Keratinocyte (primary cell): ENCODE data around the gene TPCN1. TPM values are rescaled to one million over a fixed set of nuclear protein-coding genes. Genes with fewer than 3 reads are reported as not detected.

Source experiments
- DNase-seq: peaks from one replicate; pipeline ENCODE4 v3.0.0-alpha.2; 2011; ENCODE audit warnings: low read depth, missing footprints, low spot score
- FAIRE-seq: peaks from 2 replicates; lab custom pipeline; 2011; peaks lifted over from hg19 to GRCh38; lab: Jason Lieb, UNC
- H2AFZ ChIP-seq: 2 replicates; pipeline ENCODE4 v1.6.0; 2012; ENCODE audit warnings: low read length, control low read depth, inconsistent platforms; ENCODE audit not compliant: control insufficient read depth
- H3K27ac ChIP-seq: 2 replicates; pipeline ENCODE4 v1.5.1; 2011; ENCODE audit warnings: low read length; ENCODE audit not compliant: control insufficient read depth, insufficient read depth
- H3K27me3 ChIP-seq: 3 replicates; pipeline ENCODE4 v1.6.0; 2011; ENCODE audit warnings: low read length; ENCODE audit not compliant: control insufficient read depth, insufficient read depth; ENCODE audit errors: extremely low read depth
- H3K36me3 ChIP-seq, 2 experiments: 2 replicates in 1 of 2; 3 replicates in 1 of 2; pipeline ENCODE4 v1.5.1; 2011; ENCODE audit warnings: low read length in 2 of 2, mild to moderate bottlenecking in 1 of 2; ENCODE audit not compliant: control insufficient read depth in 2 of 2, insufficient read depth in 2 of 2; ENCODE audit errors: extremely low read depth in 1 of 2
- H3K4me1 ChIP-seq: 3 replicates; pipeline ENCODE4 v1.5.1; 2011; ENCODE audit warnings: low read length; ENCODE audit not compliant: control insufficient read depth, insufficient read depth; ENCODE audit errors: extremely low read depth
- H3K4me2 ChIP-seq: 3 replicates; pipeline ENCODE4 v1.6.0; 2011; ENCODE audit warnings: low read depth, low read length; ENCODE audit not compliant: control insufficient read depth, insufficient read depth; ENCODE audit errors: extremely low read depth
- H3K4me3 ChIP-seq, 3 experiments: fragments of 200-600 bp in 1 of 3; sonication (generic) in 1 of 3; 2 replicates in 2 of 3; 3 replicates in 1 of 3; pipeline ENCODE4 v1.5.1; 2011 to 2016; ENCODE audit warnings: low read length in 3 of 3, mild to moderate bottlenecking in 3 of 3, control low read depth in 2 of 3, inconsistent platforms in 1 of 3, low read depth in 1 of 3, mixed read lengths in 1 of 3, mixed run types in 1 of 3, moderate library complexity in 1 of 3; ENCODE audit not compliant: control insufficient read depth in 2 of 3, insufficient read depth in 2 of 3; ENCODE audit errors: extremely low read depth in 1 of 3
- H3K79me2 ChIP-seq: 2 replicates; pipeline ENCODE4 v1.6.0; 2012; ENCODE audit warnings: low read length; ENCODE audit not compliant: control insufficient read depth, insufficient read depth
- H3K9ac ChIP-seq: 3 replicates; pipeline ENCODE4 v1.6.0; 2011; ENCODE audit warnings: low read length; ENCODE audit not compliant: control insufficient read depth, insufficient read depth; ENCODE audit errors: extremely low read depth
- H3K9me1 ChIP-seq: 3 replicates; pipeline ENCODE4 v1.6.0; 2011; ENCODE audit warnings: low read length; ENCODE audit not compliant: control insufficient read depth, insufficient read depth; ENCODE audit errors: extremely low read depth
- H3K9me3 ChIP-seq: 2 replicates; pipeline ENCODE4 v1.5.1; 2012; ENCODE audit warnings: low read depth, low read length; ENCODE audit not compliant: control insufficient read depth
- H4K20me1 ChIP-seq: 3 replicates; pipeline ENCODE4 v1.6.0; 2011; ENCODE audit warnings: low read length; ENCODE audit not compliant: control insufficient read depth, insufficient read depth; ENCODE audit errors: extremely low read depth
- EZH2 ChIP-seq: IDR thresholded peaks from one replicate; pipeline ENCODE4 v1.6.1; 2012; ENCODE audit warnings: inconsistent platforms, mild to moderate bottlenecking, low read length, moderate library complexity
- dilution Hi-C: fragments of 300-500 bp; cut with MboI; formaldehyde crosslinking; loops from one replicate; pipeline ENCODE4 v1.7.0; 2020; ENCODE audit warnings: low sequenced_read_pairs; ENCODE audit not compliant: extremely low pct_ligation_motif_present
- polyA plus RNA-seq, 5 experiments: library from polyadenylated mRNA; depleted of rRNA in 3 of 5; stranded (reverse) in 3 of 5; stranded (forward) in 1 of 5; unstranded in 1 of 5; fragments of >200 nt; gene quantifications; 1 replicate in 1 of 5; 2 replicates in 3 of 5; 3 replicates in 1 of 5; pipeline versions ENCODE4 v1.2.1 to v1.2.3, GENCODE V29; 2011 to 2012; ENCODE audit warnings: missing spikeins in 2 of 5, low read depth in 1 of 5, low replicate concordance in 1 of 5
- TF ChIP-seq, protein P1 (sequence below), 3 experiments: IDR thresholded peaks in 1 of 3; conservative IDR thresholded peaks in 1 of 3; optimal IDR thresholded peaks in 1 of 3; 2 replicates in 2 of 3; 3 replicates in 1 of 3; pipeline versions ENCODE3 to v1.5.1; 2011; ENCODE audit warnings: low read length in 3 of 3, mild to moderate bottlenecking in 3 of 3, moderate library complexity in 2 of 3, control low read depth in 1 of 3, inconsistent platforms in 1 of 3; ENCODE audit not compliant: insufficient read depth in 2 of 3; ENCODE audit errors: extremely low read depth in 1 of 3

The TPCN1 gene
- polyA plus RNA-seq, 1 donor (not counting 4 experiments of a cell fraction or from before 2014, with no cell fraction given) = 6.8 TPM

DNA sequence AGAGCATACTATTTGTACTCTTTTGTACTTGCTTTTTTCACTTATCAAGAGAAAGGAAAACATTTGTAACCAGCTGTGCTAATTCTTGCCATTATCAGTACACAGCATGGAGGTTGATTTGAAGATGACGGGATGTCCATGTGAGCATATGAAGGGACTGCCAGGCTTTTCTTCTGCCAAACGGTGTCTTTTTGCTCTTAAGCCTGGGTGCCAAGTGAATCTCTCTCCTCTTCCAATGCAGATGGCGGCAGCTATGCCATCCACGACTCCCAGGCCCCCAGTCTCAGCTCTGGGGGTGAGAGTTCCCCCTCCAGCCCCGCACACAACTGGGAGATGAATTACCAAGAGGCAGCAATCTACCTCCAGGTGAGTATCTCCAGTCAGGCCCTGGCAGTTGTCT lies 38.9 kb downstream of the TPCN1 start:
- Histone ChIP-seq H3K9me1 (no peaks in the 10 kb centered on the region), H3K27ac (no peak overlapping the region)

DNA sequence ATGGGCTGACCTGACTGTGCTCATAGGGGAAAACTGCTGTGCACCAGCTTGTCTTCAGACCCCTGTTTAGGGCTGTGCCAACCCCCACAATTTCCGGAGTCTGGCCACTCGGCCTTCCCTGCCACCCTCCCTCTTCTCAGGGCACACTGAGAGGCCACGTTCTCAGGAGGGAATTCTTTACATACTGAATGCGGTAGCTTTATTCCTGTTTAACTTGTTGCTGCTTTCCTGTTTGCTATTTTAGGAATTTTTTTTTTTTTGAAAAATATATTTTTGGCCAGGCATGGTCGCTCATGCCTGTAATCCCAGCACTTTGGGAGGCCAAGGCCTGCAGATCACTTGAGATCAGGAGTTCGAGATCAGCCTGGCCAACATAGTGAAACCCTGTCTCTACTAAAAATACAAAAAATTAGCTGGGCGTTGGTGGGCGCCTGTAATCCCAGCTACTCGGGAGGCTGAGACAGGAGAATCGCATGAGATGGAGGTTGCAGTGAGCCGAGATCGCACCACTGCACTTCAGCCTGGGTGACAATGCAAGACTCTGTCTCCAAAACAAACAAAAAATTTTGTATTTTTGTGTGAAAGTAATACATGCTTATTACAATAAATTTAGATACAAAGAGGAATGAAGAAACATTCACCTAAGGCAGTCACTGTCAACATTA lies 39.5 kb downstream of the TPCN1 start:
- Histone ChIP-seq H3K4me1 (no peaks in the 10 kb centered on the region), H3K9ac (no peak overlapping the region), H3K36me3 (peaks cover 0 to 5% of the 10 kb centered on the region in 2 experiments), H2AFZ (no peak overlapping the region), H4K20me1 (no peaks in the 10 kb centered on the region), H3K27ac (no peak overlapping the region), H3K9me1 (no peaks in the 10 kb centered on the region), H3K4me2 (no peak overlapping the region), H3K79me2 (no peaks in the 10 kb centered on the region), H3K27me3 (no peaks in the 10 kb centered on the region), H3K4me3 (no peak overlapping the region), H3K9me3 (no peaks in the 10 kb centered on the region)
- FAIRE-seq = no peak
- dilution Hi-C loops = no loop called here
- no peak for TF ChIP-seq EZH2
- TF ChIP-seq, protein P1, sequence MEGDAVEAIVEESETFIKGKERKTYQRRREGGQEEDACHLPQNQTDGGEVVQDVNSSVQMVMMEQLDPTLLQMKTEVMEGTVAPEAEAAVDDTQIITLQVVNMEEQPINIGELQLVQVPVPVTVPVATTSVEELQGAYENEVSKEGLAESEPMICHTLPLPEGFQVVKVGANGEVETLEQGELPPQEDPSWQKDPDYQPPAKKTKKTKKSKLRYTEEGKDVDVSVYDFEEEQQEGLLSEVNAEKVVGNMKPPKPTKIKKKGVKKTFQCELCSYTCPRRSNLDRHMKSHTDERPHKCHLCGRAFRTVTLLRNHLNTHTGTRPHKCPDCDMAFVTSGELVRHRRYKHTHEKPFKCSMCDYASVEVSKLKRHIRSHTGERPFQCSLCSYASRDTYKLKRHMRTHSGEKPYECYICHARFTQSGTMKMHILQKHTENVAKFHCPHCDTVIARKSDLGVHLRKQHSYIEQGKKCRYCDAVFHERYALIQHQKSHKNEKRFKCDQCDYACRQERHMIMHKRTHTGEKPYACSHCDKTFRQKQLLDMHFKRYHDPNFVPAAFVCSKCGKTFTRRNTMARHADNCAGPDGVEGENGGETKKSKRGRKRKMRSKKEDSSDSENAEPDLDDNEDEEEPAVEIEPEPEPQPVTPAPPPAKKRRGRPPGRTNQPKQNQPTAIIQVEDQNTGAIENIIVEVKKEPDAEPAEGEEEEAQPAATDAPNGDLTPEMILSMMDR (optimal IDR thresholded peaks at IDR 0.05 in 1 of 3, IDR thresholded peaks at IDR 0.05 in 1 of 3, conservative IDR thresholded peaks at IDR 0.05 in 1 of 3; ENCODE audit: extremely low read depth in 1 of 3, insufficient read depth in 2 of 3, low read length in 3 of 3) = no peak
- DNase-seq = no peak

More for the DNA sequence above, 38.9 kb downstream of the TPCN1 start:
- FAIRE-seq = no peak
- Histone ChIP-seq H4K20me1 (no peaks in the 10 kb centered on the region), H3K79me2 (no peaks in the 10 kb centered on the region), H3K4me3 (no peak overlapping the region), H3K9ac (no peak overlapping the region), H3K36me3 (peaks cover 0 to 5% of the 10 kb centered on the region in 2 experiments), H3K27me3 (no peaks in the 10 kb centered on the region), H3K4me1 (no peaks in the 10 kb centered on the region), H3K4me2 (no peak overlapping the region), H3K9me3 (no peaks in the 10 kb centered on the region), H2AFZ (no peak overlapping the region)
- no peak for DNase-seq
- TF ChIP-seq EZH2 = no peak
- TF ChIP-seq, protein P1 (optimal IDR thresholded peaks at IDR 0.05 in 1 of 3, IDR thresholded peaks at IDR 0.05 in 1 of 3, conservative IDR thresholded peaks at IDR 0.05 in 1 of 3; ENCODE audit: extremely low read depth in 1 of 3, insufficient read depth in 2 of 3, low read length in 3 of 3) = no peak
- dilution Hi-C loops = no loop called here
